Measurements from ENCODE around the gene MEF2C. TPM values are rescaled to one million over a fixed set of nuclear protein-coding genes. Genes with fewer than 3 reads are reported as not detected.

MEF2C gene
- polyA plus RNA-seq, 3 donors, result 32.0 to 89.3 (median 88.3) TPM

DNA sequence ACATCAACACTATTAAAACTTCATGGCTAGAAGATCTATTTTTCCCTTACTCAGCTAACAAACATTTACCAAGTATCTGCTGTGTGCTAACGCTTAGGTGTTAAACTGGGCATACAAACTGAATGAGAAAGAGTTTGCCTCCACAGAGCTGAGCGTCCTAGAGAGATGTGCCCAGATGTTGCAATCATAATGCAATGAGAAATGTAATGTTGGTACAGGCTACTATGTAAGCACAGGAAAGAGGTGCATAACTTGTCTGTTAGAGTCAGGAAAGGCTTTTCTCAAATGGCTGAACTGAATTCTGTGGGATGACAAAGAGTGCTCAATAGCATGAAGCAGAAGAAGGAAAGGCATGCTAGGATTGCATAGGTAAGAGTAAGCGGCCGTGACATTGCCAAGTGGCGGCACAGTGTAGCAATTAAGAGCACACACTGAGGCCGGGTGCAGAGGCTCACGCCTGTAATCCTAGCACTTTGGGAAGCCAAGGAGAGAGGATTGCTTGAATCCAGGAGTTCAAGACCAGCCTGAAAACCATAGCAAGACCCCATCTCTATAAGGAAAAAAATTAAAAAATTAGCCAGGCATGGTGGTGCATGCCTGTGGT lies 137.8 kb downstream of the MEF2C start:
- no peaks in the 10 kb centered on the region for H3K4me1 ChIP-seq (ENCODE audit: control insufficient read depth in 1 of 2, insufficient read depth in 2 of 2, low read length in 2 of 2)
- whole genome bisulfite sequencing (ENCODE audit: insufficient coverage), result 73% methylated on average over 7 of the region's 7 CpGs
- no peak overlapping the region for H3K9ac ChIP-seq (ENCODE audit: insufficient read depth, low read length, poor library complexity, severe bottlenecking)
- H3K27me3 ChIP-seq (ENCODE audit: control insufficient read depth in 2 of 2, insufficient read depth in 2 of 2, low read length in 2 of 2), result no peaks in the 10 kb centered on the region
- no peak overlapping the region for H3K27ac ChIP-seq (ENCODE audit: low read depth in 1 of 2, low read length in 2 of 2)
- H3K79me2 ChIP-seq (ENCODE audit: insufficient read depth, low read length), result no peaks in the 10 kb centered on the region
- TF ChIP-seq, protein P1, sequence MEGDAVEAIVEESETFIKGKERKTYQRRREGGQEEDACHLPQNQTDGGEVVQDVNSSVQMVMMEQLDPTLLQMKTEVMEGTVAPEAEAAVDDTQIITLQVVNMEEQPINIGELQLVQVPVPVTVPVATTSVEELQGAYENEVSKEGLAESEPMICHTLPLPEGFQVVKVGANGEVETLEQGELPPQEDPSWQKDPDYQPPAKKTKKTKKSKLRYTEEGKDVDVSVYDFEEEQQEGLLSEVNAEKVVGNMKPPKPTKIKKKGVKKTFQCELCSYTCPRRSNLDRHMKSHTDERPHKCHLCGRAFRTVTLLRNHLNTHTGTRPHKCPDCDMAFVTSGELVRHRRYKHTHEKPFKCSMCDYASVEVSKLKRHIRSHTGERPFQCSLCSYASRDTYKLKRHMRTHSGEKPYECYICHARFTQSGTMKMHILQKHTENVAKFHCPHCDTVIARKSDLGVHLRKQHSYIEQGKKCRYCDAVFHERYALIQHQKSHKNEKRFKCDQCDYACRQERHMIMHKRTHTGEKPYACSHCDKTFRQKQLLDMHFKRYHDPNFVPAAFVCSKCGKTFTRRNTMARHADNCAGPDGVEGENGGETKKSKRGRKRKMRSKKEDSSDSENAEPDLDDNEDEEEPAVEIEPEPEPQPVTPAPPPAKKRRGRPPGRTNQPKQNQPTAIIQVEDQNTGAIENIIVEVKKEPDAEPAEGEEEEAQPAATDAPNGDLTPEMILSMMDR (IDR thresholded peaks at IDR 0.05), result no peak
- intact Hi-C loops (cut with micrococcal nuclease), result no loop called here
- no peak overlapping the region for H3K4me3 ChIP-seq (replicated peaks in 1 of 3; ENCODE audit: low read depth in 2 of 3, low read length in 3 of 3)
- no peaks in the 10 kb centered on the region for H3K27me3 Mint-ChIP-seq (ENCODE audit: low read depth in 3 of 3)
- peaks cover 7% of the 10 kb centered on the region for H4K20me1 ChIP-seq (ENCODE audit: insufficient read depth, low read length)
- H3K36me3 Mint-ChIP-seq, result peaks cover 67 to 80% of the 10 kb centered on the region in 2 donors
- peak overlapping the region in 1 of 7 donors; percentile 31 for H3K27ac Mint-ChIP-seq
- no peak overlapping the region for H2AFZ ChIP-seq (ENCODE audit: insufficient read depth, low read depth, low read length, poor library complexity, severe bottlenecking)
- H3K9me3 ChIP-seq (replicated peaks in 1 of 2; ENCODE audit: control insufficient read depth in 1 of 2, insufficient read depth in 1 of 2, low read length in 2 of 2), result no peaks in the 10 kb centered on the region
- no peak overlapping the region for H3K4me3 Mint-ChIP-seq
- H3K9me3 Mint-ChIP-seq, result peaks cover 0 to 2% (median 0%) of the 10 kb centered on the region in 7 donors
- peaks cover 68 to 87% of the 10 kb centered on the region in 2 donors for H3K36me3 ChIP-seq (replicated peaks in 1 of 2; ENCODE audit: control insufficient read depth in 1 of 2, insufficient read depth in 2 of 2, low read length in 2 of 2)
- DNase-seq, result no peak
- H3K4me2 ChIP-seq (replicated peaks; ENCODE audit: extremely low read depth, low read length, poor library complexity, severe bottlenecking), result no peak overlapping the region
- no peaks in the 10 kb centered on the region for H3K4me1 Mint-ChIP-seq

DNA sequence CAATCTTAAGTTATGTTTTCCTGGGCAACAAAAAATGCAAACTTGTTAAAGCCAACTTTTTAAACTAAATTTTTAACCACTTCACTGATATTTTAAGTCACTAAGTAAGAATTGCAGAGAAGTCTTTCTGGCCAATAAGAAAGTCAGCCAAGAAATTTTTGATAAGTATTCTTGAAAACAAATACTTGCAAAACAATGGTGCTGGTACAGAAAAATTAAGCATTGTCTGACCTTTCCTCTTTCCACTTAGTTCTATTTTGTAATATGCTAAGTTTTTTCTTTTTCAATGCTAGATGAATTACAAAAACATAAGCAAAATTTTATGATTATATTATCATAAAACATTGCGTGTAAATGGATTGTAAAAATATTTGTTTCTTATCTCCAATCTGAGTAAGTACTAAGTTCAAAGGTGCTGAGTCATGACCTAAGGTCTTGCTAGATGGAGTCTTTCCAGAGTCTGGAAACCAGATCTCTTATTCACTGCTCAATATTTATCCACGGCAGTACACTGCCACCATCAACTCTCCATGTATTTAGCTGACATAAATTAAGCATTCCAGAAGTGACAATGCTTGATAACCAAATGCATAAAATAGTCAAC lies 139.7 kb downstream of the MEF2C start:
- Histone ChIP-seq H3K4me2 (replicated peaks; ENCODE audit: extremely low read depth, low read length, poor library complexity, severe bottlenecking) (no peak overlapping the region), H3K27me3 (ENCODE audit: control insufficient read depth in 2 of 2, insufficient read depth in 2 of 2, low read length in 2 of 2) (no peaks in the 10 kb centered on the region), H3K79me2 (ENCODE audit: insufficient read depth, low read length) (no peaks in the 10 kb centered on the region), H3K36me3 (replicated peaks in 1 of 2; ENCODE audit: control insufficient read depth in 1 of 2, insufficient read depth in 2 of 2, low read length in 2 of 2) (peaks cover 65 to 87% of the 10 kb centered on the region in 2 donors), H3K9me3 (replicated peaks in 1 of 2; ENCODE audit: control insufficient read depth in 1 of 2, insufficient read depth in 1 of 2, low read length in 2 of 2) (no peaks in the 10 kb centered on the region), H3K27ac (ENCODE audit: low read depth in 1 of 2, low read length in 2 of 2) (no peak overlapping the region), H3K4me3 (replicated peaks in 1 of 3; ENCODE audit: low read depth in 2 of 3, low read length in 3 of 3) (no peak overlapping the region), H2AFZ (ENCODE audit: insufficient read depth, low read depth, low read length, poor library complexity, severe bottlenecking) (no peak overlapping the region), H3K4me1 (ENCODE audit: control insufficient read depth in 1 of 2, insufficient read depth in 2 of 2, low read length in 2 of 2) (no peaks in the 10 kb centered on the region), H4K20me1 (ENCODE audit: insufficient read depth, low read length) (peaks cover 7% of the 10 kb centered on the region), H3K9ac (ENCODE audit: insufficient read depth, low read length, poor library complexity, severe bottlenecking) (no peak overlapping the region)
- no peak overlapping the region for H3K27ac Mint-ChIP-seq
- peaks cover 0 to 2% (median 0%) of the 10 kb centered on the region in 7 donors for H3K9me3 Mint-ChIP-seq
- H3K36me3 Mint-ChIP-seq, result peaks cover 65 to 79% of the 10 kb centered on the region in 2 donors
- WGBS (ENCODE audit: insufficient coverage), result no CpG with 5 or more reads among the region's 2 CpGs
- no peak for DNase-seq
- no peaks in the 10 kb centered on the region for H3K4me1 Mint-ChIP-seq
- no peak overlapping the region for H3K4me3 Mint-ChIP-seq
- no peaks in the 10 kb centered on the region for H3K27me3 Mint-ChIP-seq (ENCODE audit: low read depth in 3 of 3)
- intact Hi-C loops (cut with micrococcal nuclease), result no loop called here
- TF ChIP-seq, protein P1 (IDR thresholded peaks at IDR 0.05), result no peak

Data from CD14-positive monocyte (primary cell).